GM18909 (cell line): ENCODE data around the gene TM6SF1.
"Not testable (repeated sequence)": the region's sequence is repeated elsewhere in the genome, so short reads cannot be mapped to it uniquely, and the experiment has no call there.

ENCODE experiments used
- ATAC-seq: cut with Tn5 transposase; IDR thresholded peaks from one replicate; pipeline ENCODE4 v1.9.1; 2021; ENCODE audit warnings: mild to moderate bottlenecking; ENCODE audit not compliant: unreplicated experiment, poor library complexity

Gene TM6SF1

DNA sequence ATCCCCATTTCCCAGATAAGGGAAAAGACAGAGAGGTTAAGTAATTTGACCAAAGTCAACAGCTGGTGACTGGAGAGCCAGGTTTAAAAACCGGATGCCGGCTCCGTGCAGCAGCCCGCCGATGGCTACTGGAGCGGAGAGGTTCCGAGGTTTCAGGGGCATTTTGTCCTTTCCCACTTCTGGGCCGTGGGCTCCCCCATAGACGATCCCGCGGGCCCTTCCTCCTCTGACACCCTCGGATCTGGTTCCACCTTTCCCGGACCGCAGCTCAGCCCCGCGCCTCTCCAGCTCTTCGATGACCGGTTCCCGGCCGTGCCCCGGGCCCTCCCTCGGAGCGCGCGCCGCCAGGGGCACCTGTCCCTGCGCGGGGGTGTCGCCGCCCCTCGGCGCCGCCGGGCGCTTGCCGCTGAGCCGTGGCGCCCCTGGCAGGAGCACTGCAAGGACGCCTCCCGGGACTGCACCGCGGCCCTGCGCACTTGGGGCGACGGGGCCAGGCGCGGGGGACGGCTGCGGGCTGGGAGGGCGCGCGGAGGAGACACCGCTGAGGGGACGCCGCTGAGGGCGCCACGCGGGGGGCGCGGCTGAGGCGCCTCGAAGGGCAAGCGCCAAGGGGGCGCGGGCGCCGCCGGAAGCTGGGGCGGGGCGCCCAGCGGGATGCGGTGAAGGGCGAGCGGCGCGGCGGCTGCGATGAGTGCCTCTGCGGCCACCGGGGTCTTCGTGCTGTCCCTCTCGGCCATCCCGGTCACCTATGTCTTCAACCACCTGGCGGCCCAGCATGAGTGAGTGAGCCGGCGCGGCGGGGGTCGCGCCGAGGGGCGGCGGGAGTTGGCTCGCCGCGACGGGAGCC lies at the start of gene TM6SF1:
TM6SF1 (plus strand) TSS at position 652 of the 847 bp plus-strand sequence; CDS start at position 688, 36 bp downstream.
- ATAC-seq: peak; percentile 52

DNA sequence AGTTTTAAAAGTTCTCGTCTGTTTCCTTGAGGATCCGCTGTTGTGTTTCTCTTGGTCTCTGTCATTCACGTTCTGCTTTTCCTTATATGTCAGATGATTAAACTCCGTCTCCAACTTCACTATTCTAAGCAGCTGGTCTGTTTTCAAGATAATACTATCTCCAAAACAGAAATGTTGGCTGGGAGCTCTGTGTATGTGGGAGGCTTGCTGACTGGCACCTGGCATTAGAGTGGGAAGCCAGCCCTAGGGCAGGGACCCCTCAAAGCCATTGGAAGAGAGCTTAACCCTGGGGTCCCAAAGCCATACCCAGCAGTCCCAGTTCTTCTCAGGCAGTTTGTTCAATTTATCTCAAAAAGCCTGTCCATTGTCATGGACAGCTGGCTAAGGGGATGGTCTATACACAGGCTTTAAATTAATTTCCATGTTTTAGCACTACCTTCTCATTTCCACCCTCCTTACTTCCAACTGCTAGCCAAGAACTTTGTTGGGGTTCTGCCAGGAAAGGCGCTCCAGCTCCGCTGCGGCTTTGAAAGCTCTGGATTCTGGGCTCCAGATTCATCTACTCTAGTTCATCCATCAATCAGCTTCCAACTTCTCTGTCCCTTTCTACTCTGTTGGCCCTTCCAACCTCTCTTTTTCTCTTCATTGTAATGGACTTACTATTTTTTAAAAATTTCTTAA lies 49.6 kb upstream of the TM6SF1 start:
- no peak for ATAC-seq

DNA sequence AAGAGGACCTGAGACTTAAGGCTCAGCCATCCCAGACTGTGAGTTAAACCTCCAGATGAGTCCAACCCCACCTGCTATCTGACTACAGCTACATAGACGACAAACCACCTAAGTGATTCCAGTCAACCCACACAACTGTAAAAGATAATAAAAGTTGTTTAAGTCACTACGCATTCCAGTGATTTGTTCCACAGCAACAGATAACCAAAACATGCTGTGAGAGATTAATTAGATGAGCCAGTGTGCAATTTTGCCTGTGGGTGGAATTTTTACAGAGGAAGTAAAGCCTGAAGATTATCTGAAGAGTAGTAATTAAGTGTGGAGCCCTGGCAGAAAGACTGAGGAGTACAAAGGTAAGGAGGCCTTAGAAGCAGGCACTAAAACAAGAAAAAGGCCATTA lies 45.8 kb upstream of the TM6SF1 start:
- no peak for ATAC-seq

DNA sequence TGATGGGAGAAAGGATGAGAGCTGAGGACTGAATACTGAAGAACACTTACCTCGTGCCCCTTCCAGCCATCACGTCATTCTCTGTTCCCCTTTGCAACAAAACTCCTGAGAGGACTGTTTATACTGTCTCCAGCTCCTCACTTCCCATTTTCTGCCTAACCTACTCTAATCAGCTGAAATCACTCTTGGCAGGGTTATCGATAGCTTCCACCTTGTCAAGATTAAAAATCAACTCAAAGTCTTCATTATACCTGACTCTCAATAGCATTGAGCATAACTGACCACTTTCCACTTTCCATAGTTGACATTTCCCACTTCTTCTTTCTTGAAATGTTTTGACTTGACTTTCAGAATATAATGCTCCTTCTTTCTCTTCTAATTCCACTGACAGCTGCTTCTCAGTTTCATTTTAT lies 44.7 kb upstream of the TM6SF1 start:
- ATAC-seq: peak; percentile 22

DNA sequence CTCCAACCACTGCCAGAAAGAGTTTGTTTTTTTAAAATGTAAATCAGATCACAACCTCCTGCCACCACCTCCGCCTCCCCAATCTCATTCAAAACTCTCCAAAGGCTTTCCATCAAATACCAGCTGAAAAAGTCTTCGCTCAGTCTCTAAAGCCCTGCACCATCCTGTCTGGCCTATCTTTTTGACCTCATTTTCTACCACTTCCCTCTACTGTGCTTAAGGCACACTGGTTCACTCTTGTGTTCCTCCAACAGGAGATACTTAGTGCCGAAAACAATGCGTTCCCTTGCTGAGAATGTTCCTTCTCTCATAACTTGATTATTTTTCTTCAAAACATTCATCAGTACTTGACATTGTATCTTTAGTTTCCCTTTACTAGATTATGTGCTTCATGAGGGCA lies 43.9 kb upstream of the TM6SF1 start:
- ATAC-seq: no peak

DNA sequence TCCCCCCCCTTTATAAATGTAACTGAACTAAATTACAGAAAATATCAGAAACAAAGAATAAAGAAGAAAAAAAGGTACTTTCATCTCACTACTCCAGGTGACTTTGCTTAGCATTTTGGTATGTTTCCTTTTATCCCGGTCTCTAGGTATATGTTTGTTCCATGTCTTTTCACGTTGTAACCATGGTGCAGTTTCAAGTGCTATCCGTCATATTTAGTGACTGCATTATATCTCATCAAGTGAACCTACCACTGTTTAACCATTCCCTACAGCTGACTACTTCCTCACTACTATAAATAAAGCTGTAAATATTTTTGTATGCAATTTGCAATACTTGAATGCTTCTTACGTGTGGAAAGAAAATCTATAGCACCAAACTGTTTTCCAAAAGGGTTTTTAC lies 42.6 kb upstream of the TM6SF1 start:
- no peak for ATAC-seq

DNA sequence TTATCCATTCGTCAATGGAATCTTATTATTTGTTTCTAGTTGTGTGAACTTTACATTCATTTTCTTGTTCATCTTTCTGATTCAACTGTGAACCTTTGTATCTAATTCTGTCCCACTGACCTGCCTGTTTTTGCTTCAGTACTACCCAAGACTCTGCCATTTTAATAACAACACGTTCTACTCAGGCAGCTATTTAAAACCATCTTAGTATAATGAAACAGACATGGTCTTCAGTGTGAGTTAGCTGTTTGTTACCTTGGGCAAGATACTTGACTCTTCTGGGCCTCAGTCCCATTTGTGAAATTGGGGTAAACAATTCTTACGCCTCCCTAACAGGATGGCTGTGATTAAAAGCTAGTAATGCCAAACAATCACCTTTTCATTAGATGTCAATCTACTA lies 42.0 kb upstream of the TM6SF1 start:
- no peak for ATAC-seq

DNA sequence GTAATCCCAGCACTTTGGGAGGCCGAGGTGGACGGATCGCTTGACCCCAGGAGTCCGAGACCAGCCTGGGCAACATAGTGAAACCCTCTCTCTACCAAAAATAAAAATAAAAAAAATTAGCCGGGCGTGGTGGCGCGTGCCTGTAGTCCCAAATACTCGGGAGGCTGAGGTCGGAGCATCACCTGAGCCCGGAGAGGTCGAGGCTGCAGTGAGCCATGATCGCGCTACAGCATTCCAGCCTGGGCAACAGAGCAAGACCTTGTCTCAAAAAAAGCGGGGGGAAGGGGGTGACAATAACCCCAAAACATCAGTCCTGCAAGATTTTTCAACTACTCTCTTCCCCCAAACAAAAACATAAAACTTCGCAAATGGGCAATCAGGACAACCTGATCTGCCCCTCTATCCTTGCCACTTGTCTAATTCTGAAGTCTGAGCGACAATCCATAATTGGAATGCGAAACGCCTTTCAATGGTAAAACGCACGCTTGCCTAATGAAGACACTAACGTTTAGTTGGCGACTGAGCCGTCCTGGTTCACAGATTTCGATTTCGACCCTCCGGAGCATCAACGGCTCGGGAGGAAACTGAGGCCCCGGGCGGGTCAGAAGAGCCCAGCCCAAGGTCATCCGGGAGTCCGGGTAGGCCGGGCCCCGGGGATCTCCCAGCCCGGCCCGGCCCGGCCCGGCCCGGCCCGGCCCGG lies 41.3 kb upstream of the TM6SF1 start:
- ATAC-seq: no peak

DNA sequence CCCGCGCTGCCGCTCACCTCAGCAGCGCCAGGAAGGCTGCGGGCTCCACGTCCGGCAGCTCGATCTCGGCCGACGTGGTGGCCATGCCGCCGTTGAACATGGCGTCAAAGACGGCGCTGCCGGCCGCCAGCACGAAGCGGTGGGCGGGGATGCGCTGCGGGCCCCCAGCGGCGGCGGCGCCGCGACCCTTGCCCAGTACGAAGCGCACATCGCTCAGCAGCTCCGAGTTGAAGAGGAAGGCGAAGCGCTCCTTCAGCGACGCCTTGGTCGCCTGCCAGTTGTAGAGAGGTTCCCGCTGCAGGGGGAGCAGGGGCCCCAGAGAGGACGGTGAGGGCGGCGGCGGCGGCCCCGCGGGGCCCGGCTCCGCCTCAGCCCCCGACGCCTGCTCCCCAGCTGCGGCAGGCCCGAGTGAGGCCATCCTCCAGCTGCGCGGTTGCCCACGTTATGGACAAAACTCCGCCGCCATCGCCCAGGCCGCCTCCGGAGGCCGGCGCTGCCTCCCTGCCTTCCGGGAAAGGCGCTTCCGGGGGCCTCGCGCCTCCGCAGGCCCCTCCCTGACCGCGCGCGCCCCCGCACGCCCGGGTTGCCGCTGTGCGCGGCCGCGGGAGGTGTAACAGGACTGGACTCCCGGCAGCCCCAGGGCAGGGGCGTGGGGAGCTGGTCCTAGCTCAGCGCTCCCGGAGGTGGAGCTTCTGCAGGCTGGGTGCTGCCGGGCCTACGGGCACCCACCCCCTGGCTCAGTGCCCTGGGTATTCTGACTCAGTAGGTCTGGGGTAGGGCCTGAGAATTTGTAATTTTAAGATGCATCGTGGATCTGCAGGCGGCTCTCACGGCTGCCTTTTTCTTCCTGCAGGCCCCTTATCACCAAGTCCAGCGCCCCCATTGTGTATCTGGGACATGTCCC lies 40.5 kb upstream of the TM6SF1 start, which contains the start of gene BTBD1:
BTBD1 (minus strand) TSS at position 519 of the 904 bp plus-strand sequence; CDS start at position 418, 101 bp downstream.
- peak; percentile 86 for ATAC-seq

DNA sequence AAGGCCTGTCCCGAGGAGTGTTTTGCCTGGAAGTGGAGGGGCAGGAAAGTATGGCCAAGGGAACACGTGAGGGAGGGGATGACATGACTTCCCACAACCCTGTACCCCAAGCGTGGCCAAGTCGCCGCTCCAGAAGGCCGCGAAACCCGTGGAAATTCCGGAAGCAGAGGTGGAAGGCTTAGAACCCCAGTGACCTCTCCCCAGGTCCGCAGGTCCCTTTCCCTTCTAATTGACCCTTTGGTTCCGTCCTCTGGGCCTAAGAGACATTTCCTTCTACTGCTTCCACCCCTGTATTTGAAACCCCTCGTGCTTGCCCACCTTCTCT lies 39.8 kb upstream of the TM6SF1 start:
- no peak for ATAC-seq

DNA sequence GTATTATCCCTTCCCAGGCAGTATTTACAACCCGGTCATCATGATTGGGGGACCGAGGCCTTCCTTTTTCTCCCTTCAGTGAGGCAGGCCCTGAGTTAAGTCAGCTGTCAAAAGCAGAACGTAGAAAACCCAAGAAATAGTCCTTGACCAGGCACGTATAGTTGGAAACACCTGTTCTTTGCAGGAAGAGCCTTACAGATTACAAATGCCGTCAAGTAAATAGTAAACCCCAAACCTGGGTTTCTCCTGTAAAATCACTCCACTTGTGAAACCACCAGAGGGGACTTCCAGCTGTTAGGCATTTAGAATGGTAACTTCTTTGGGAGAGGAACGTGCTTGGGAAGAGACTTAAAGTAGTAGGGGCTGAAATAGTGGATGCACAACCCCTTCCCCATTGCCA lies 39.4 kb upstream of the TM6SF1 start:
- no peak for ATAC-seq

DNA sequence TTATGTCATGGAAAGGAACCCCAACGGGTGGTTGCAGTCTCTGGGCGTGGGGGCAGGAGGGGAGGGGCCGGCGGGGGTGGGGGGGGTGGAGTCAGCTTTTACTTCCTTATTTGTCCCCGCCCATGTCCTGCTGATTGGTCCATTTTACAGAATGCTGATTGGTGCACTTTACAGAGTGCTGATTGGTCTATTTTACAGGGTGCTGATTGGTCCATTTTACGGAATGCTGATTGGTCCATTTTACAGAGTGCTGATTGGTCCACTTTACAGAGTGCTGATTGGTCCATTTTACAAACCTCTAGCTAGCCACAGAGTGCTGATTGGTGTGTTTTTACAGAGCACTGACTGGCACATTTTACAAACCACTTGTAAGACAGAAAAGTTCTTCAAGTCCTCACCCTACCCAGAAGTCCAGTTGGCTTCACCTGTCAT lies 38.2 kb upstream of the TM6SF1 start:
- not testable (repeated sequence) for ATAC-seq

DNA sequence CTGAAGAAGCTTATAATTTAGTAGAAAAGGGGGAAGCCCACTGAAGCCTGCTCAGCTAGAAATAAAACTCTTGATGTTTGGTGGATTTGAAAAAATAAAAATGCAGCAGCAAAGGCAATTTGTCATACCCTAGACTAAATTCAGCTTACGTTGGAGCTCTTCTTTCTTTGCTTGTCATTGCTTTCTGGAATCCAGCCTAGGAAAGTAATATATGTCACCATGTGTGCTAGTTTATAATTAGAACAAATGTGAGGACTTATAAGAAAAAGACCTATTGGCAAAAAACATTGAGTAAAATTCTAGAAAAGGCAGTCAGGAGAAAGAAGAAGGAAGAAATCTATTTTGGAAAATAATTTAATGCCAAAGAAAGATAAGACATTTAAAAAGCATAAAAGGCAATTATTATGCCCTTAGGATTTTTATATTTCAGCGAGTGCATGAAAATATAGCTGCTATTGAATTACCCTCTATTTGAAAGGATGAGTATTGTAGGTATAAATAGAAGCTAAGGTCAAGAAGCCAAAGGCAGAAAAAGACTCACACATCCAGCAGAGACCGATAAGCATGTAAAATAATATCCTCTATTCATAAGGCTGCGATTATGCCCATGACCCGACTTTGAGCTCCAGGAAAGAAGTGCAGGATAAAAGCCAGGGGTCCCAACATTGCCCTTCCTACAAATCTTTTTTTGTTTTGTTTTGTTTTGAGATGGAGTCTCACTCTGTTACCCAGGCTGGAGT lies 29.8 kb upstream of the TM6SF1 start:
- ATAC-seq: no peak

DNA sequence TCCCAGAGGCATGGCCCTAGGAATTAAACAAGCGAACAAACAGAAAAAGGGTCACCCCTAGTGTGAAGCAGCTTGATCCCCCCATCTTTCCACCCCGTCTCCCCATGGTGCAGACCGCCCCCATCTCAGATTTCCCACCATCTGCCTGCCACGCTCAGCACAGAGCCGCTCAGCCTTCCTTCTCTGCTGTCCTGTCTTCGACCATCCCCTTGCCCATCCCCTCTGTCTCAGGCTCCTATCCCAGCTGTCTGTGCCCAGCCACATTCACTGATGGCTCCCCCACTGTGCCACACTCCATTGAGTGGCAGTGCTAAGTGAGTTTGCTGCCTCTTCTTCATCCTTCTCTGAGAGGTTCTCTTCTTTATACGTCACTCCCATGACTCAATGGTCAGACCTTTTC lies 28.7 kb upstream of the TM6SF1 start:
- no peak for ATAC-seq

DNA sequence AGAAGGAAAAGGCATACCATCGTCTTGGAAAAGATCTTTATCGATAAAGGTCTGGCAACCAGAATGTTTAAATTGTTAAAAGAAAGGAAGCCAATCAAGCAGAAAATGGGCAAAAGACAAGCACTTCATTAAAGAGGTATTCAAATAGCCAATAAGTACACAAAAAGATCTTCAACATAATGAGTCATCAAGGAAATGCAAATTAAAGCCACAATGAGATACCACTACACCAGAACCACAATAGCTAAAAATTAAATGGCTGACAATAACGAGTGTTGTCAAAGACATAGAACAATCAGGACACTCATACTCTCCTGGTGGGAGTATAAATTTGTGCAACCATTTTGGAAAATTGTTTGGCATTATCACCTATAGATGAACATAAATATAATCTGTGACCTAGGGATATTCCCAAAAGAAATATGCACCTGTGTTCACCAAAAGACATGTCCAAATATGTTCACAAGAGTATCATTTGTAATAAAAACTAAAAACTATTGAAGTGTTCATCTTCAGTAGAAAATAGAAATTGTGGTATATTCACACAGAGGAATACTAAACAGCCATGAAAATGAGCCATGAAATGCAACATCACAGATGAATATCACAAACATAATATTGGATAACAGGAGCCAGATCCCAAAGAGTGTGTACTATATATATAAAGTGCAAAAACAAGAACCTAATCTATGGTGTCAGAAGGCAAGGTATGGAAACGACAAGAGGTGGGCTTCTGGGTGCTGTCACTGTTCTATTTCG lies 26.0 kb upstream of the TM6SF1 start:
- ATAC-seq: no peak

DNA sequence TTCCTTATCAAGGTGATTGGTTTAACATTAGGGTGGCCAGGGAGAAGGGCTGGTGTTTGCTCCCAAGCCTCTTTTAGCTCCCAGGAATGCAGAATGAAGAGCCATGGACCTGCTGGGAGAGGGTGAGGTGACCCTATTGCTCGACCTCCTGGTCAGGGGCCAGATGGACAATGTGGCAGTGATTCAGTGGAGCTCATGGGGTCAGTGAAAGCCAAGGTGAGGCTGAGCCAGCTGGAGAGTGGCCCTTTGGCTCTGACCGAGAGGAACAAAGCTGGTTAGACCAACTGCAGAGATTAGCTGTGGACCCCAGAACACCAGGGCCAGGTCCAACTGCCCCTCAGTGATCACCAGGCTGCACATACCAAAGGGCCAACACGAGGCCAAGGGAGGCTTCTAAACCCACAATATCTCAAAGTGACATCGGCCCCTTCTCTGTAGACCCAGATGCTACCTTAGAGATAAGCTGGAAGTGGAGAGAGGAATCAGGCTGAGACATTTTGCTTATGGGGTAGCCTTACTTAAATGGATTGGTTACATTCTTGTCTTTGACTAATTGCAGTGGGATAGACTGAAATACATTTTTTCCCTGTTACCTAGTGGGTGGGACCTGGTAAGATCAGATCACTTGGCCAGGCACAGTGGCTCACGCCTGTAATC lies 24.6 kb upstream of the TM6SF1 start:
- no peak for ATAC-seq

DNA sequence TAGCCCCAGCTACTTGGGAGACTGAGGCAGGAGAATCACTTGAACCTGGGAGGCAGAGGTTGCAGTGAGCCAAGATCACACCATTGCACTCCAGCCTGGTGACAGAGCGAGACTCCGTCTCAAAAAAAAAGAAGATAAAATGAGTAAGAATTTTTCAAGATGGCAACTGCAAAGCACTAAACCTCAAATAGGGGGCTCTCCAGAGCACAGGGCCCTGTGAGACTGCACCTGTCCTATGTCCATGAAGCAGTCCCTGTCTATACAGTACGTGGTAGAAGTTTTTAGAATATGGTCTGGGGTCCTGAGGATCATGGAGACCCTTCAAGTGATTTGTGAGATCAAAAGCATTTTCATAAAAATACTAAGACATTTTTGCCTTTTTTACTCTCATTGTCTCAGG lies 22.0 kb upstream of the TM6SF1 start:
- not testable (repeated sequence) for ATAC-seq

DNA sequence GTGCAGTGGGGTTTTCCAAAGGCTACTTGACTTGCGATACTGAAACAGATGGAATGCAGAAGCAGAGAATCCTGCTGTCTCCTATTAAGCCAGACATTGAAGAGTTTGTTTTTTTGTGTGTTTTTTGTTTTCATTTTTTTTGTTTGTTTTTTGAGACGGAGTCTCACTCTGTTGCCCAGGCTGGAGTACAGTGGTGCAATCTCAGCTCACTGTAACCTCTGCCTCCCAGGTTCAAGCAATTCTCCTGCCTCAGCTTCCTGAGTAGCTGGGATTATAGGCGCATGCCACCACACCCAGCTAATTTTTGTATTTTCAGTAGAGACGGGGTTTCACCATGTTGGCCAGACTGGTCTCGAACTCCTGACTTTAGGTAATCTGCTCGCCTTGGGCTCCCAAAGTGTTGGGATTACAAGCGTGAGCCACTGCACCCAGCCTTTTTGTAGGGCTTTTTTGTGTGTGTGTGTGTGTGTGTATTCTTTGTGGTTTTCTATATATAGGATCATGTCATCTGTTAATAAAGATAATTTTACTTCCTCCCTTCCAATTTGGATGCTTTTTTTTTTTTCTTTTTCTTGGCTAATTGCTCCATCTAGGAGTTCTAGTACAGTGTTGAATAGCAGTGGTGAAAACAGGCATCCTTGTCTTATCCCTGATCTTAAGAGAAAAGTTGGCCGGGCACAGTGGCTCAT lies 21.4 kb upstream of the TM6SF1 start:
- not testable (repeated sequence) for ATAC-seq
